Hematopoietic multipotent progenitor cell (in vitro differentiated cells): ENCODE data around the gene CYBB. TPM values are rescaled to one million over a fixed set of nuclear protein-coding genes. Genes with fewer than 3 reads are reported as not detected.
"Not testable (repeated sequence)": the region's sequence is repeated elsewhere in the genome, so short reads cannot be mapped to it uniquely, and the experiment has no call there.

Experiments
- DNase-seq, 3 donors: peaks; one replicate each; pipeline ENCODE4 v3.0.0-alpha.2; 2011 to 2015; ENCODE audit warnings: low read depth in 2 of 3, low spot score in 2 of 3
- total RNA-seq: library from RNA; depleted of rRNA; stranded (reverse); fragments of >200 nt; gene quantifications from one replicate; pipeline ENCODE4 v1.2.3, GENCODE V29; 2012

CYBB gene
- 2.7 TPM for total RNA-seq

DNA sequence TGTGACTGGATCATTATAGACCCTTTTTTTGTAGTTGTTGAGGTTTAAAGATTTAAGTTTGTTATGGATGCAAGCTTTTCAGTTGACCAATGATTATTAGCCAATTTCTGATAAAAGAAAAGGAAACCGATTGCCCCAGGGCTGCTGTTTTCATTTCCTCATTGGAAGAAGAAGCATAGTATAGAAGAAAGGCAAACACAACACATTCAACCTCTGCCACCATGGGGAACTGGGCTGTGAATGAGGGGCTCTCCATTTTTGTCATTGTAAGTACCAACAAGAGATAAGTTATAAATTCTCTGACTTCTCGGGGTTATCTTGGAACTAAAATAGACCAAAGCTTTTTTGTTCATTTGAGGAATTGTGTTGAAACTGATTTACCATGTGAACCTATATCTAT is at the start of gene CYBB:
CYBB (plus strand) TSS at position 203 of the 400 bp plus-strand sequence; CDS start at position 222, 19 bp downstream.
- DNase-seq = no peak

DNA sequence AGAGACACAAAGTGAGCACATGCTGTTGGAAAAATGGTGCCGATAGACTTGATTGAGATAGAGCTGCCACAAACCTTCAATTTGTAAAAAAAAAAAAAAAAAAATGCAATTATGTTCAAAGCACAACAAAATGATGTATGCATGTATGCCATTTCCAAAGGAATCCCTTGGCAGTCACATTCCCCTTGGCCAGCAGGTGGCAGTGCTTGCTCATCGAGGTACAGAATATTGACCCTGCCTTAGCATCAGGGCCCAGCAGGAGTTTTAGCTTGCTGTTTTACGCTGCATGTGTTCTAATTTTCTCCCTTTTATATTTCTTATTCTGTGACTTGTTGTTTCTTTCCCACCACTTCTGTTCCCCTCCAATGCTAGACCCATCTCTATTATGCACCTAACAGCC is 34.5 kb upstream of the CYBB start:
- DNase-seq = peak; percentile 44 to 83 (median 62)

DNA sequence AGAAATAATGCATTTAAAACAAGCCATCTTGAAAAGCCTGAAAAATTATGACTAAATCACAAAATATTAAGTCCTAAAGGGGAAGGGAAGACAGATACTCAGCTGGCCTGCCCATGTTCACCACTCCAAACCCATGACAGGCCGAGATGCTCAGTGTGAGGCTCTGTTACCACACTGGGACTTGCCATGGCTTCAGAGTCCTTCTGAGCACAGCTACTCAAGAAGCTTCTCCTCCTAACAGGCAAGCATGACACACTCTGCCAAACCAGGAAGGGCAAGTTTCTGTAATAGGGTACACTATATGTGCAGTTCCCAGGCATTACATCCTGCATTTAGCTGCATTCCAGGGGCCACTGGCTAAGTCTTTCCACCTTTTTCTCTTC is 34.0 kb upstream of the CYBB start:
- DNase-seq = no peak

DNA sequence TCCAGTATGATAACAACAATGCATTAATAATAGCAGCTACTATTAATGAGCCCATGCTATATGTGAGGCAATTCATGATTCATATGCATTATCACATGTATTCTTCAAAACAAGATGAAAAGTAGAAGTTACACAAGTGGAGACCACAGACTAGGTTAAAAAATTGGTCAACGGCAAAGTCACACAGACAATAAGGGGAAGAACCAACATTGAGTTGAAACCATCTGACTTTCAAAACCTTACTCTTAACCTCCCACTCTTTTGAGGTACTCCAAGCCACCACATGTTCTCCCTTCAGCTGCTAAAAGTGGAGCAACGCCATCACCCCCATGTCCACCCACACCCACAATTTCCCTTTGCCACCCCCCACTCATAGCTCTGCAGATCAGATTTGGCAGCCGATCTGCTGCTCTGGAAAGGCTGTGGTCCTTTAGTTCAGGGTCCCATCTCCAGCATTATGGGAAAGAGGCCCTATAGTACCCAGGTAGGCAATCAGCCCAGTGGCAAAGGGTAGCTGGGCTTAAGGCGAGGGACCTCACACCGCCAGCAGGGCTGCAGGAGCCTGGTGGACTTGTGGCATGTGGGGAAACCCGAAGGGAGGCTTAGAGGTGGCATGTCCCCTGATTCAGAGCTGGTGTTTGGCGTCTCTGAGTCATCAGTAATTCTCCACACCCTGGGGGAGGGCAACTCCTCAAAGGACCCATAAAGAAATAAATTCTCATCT is 33.5 kb upstream of the CYBB start:
- DNase-seq = peak in 1 of 3 donors; percentile 40

DNA sequence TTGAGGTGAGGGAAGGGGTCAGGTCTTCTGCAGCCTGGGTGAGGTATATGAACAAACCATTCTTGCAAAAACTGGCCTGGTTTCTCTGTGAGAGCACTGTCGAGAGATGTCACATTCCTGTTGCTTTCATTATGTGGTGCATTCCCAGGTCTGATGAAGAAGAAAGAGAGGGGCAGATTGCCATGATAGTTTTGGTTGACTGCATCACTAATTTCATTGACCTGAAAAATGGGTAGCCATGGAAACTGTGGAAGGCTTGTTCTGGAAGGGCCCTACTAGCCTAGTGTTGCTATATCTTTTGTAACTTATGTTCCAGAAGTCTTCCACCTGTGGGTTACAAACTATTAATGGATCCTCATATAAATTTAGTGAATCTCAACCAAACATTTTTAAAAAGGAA is 32.9 kb upstream of the CYBB start:
- no peak for DNase-seq

DNA sequence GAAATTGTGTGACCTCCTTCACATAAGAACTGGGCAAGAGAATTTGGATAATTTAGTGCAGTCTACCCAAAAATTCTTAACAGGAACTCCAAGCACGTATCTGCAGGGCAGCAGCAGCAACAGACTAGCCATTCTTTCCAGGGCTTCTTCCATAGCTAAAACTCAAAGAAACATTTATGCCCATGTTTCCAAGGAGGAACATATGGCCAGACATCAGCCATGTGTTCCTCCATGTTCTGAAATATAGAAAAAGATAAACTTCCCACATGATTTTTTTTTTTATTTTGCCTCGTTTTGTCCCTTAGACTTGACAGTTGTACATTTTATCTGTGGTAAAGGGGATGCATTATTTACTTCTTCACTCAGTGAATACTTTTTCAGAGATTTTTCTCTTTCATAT is 27.6 kb upstream of the CYBB start:
- no peak for DNase-seq

DNA sequence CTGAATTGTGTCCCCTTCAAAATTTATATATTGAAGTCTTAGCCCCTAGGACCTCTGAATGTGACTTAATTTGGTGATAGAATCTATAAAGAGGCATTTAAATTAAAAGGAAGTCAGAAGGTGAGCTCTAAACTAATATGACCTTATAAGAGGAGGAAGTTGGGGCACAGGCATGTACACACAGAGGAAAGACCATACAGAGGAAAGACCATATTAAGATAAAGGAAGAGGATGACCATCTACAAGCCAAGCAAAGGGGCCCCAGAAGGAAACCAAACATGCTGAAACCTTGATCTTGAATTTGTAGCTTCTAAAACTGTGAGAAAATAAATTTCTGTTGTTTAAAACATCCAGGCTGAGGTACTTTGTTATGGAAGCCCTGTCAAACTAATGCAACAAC is 26.9 kb upstream of the CYBB start:
- DNase-seq = no peak

DNA sequence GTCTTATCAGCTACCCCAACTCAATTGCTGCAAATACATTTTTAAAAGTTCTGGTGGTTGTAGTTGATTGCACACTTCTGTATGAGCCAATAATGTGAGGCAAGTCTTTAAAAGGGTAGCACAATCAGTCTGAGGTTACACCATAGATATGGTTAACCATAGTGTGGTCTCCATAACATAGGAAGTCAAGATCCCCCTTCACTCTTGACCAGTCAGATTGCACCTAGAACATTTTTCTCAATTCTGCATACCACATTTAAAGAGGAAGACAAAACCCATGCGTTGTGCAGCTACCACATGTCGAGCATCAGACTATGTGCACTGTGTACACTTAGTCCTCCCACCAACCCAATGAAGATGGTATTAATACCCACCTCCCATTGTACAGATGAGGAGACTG is 26.5 kb upstream of the CYBB start:
- DNase-seq = peak in 1 of 3 donors; percentile 1

DNA sequence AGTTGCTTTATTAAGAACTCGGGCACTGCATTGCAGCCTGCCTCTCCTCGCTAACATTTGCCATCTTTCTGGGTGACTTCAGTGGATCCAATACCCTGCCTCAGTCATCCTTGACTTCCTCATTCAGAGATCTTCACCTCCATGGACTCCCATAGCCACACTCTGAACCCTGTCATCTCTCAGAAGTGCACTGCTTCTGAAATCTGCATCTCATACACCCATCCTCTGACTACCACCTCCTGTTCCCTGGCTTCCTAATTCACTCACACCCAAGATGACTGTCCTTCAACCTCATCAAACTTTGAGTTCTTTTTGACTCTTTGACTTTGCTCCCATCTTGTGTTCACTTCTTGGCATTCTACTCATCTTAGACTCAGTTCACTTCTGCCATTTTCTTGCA is 25.3 kb upstream of the CYBB start:
- DNase-seq = no peak

DNA sequence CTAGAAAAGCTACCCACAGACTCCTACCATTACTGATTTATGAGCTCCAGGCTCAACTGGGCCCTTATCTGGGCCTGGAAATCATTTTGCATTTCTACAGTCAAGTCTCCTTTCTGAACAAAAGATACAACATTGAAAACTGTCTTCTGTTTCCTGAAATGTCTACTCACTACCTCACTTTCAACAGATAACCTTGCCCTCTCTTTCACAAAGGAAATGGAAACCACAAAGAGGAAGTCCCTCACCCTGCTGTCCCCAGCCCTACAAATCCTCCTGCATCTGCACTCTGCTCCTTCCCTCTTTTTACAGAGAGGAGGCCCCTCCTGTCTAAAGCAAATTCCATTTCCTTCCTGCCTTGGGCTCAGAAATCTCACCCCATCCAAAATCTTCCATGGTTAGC is 24.8 kb upstream of the CYBB start:
- DNase-seq = peak in 2 of 3 donors; percentile 56 to 84

DNA sequence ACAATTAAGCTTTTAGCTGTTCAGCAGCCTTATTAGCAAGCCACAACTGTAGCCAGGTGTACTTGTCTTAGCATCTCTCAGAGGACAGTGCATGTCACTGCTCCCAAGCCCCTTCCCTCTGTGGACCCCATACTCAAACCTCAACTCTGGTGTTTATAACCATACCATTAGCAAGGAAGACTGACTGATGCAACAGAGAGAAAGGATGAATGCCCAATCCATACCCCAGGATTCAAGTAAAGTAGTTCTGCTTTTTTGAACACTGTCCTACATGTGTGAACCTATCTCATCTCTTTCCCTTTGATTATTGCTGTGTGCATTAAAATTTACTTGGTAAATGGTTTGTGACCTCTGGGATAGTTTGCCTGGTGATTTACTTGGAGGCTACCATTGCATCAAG is 22.8 kb upstream of the CYBB start:
- DNase-seq = no peak

DNA sequence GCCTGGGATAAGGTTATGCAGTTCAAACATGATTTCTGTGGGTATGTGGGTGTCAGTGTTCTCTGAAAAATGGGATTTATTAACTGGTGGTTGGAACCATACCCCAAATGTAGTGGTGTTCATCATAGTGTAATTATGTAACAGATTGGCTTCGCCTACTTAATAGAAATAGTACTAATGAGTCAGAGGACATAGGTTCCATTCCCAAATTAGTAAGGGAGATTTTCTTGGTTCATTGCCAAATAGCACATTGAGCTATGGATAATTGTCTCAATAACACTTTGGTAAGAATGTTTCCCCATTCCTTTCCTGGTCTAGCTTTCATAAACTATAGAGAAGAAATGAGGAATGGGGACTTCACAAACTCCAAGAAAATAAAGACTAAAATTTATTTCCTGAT is 20.5 kb upstream of the CYBB start:
- DNase-seq = no peak

DNA sequence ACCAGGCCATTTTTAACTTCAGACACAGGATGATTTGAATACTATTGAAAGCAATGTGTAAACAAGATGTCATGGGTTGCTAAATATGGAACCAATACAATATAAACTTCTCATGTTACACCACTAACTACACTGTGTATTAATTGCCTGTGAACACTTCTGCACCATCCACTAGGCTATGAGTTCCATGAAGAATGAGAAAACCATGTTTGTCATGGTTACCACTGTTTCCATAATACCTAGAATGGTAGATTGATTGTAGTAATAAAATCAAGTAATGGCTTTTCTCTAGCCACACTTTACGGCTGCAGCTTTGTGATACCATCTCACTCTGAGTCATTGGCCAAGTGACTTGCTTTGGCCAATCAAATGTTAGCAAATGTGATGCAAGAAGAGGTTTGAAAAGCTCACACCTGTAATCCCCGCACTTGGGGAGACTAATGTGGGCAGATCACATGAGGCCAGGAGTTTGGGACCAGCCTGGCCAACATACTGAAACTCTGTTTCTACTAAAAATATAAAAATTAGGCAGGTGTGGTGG is 19.9 kb upstream of the CYBB start:
- no peak for DNase-seq

DNA sequence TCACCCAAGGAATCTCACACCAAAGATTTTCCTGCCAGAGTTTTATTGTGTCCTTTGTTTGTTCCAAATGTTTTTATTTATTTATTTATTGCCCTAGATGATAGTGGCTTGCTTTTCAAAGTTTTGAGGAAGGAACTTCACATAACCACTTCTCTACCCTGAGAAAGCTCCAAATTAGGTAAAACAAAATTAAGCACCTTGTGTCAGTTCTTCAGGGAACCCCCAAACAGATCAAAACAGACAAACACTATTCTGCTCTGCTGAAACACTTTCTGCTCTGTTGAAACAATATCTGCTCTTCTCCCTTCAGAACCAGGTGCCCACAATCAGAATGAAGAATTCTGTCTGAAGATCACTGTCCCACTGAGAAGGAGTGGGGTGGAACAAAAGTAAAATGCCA is 16.5 kb upstream of the CYBB start:
- no peak for DNase-seq

DNA sequence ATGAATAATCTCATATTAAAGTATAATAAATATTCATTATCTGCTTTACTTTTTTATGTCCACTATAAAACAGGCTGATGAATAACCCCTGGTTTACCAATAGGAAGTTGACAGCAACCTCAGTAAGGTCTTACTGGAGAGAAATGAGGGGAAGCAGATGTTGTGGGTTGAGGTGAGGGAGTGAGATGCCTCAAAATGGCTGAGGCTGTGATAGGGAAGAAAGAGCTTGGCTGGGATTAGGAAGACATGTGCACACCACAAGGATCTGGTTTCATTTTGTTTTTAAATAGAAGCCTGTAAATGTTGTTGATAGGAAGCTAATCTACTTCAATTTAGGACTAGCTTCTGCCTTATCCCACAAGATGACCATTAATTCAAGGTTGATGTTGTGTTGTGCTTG is 14.4 kb upstream of the CYBB start:
- peak in 2 of 3 donors; percentile 62 to 84 for DNase-seq

DNA sequence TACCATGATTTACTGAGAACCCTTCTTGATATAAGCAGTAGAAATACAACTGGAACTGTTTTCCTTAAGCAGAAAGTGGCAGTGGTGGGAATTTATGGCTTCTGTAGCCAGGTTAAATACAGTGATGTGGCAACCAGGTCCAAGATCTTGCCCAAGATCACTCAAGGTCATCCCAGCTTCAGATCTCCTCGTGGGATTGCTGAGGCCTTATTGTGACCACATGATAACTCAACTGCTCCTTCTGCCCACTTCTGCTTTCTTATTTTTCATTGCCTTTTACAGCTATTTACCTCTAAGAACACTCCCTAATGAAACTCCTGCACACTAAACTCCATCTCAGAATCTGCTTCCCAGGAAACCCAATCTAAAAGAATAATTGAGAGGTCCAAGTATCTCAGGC is 12.4 kb upstream of the CYBB start:
- DNase-seq = no peak

DNA sequence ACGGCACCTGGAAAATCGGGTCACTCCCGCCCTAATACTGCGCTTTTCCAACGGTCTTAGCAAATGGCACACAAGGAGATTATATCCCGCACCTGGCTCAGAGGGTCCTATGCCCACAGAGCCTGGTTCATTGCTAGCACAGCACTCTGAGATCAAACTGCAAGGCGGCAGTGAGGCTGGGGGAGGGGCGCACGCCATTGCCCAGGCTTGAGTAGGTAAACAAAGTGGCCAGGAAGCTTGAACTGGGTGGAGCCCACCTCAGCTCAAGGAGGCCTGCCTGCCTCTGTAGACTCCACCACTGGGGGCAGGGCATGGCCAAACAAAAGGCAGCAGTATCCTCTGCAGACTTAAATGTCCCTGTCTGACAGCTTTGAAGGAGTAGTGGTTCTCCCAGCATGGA is 11.0 kb upstream of the CYBB start:
- not testable (repeated sequence) for DNase-seq

DNA sequence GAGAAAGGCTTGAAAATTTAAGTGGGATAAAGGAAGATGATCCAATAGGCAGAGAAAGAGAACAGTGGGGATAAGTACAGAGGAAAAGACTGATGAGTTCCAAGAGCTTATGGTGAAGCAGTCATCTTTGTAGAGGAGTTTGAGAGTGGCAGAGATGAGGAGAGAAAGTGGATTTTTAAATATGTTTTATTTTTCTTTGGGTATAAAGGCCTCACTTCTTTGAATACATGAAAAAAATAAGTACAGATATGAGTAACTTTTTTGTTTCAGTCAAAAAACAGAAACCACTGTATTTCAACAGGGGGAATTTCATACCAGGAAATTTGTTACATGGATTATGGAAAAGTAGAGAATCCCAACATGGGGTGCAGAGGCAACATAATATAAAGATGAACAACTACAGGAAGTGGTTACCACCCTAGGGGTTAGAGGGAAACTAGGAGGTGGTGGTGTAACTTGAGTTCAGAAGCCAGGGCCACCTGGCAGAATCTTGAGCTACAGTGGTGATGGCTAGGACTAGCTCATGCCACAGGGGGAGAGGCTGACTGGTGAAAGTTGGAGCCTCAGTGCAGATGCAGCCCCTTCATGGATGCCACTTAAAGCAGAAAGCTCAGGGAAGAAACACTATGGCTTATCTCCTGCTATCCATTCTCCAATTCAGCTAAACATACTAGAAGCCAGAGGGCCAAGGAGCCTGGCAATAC is 3.4 kb upstream of the CYBB start:
- no peak for DNase-seq

DNA sequence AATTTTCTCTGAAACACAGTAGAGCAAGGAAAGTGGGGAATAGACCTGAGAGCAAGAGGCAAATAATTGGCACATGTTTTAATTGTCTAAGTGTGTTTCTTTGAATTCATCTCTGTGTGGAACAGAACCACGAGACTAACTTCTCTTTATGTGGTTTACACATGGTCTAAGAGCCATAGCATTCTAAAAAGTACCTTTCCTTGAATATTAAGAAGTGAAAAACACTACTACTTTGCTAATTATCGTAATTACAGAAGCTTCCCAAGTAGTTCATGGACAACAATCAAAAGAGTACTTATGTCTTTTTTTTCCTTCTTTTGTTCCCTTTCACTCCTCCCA is 2.9 kb upstream of the CYBB start:
- DNase-seq = no peak

DNA sequence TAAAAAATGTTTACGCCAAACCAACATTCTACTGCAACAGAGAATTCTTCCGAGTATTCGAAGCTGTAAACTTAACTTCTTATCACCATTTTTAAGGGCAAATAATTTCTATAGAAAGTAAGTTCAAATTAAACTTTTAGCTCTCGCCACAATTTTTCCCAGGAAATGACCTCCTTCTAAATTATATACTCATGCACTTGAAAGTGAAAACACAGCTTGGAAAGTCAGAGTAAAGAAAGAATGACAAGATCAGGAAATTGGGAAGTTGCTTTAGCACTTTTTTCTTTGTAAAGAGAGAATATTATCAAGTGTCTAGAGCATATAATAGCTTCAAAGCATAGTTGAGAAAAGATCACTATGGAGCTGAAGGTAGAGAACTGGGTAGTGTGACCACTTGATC is 1.2 kb downstream of the CYBB start:
- DNase-seq = no peak

DNA sequence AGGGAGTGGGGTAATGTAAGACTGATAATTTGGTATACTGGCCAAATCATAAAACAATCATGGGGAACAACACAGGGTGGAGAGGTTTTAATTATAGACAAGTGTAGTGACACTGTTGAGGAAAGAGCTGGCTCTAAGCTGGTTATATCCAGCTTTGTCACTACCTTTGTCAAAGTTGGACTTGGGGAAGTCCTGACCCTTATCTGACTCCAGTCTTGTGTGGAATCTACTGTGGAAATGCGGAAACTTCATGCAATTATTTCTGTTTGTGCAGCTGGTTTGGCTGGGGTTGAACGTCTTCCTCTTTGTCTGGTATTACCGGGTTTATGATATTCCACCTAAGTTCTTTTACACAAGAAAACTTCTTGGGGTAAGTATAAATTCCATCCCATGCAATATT is 2.0 kb downstream of the CYBB start:
- DNase-seq = no peak

DNA sequence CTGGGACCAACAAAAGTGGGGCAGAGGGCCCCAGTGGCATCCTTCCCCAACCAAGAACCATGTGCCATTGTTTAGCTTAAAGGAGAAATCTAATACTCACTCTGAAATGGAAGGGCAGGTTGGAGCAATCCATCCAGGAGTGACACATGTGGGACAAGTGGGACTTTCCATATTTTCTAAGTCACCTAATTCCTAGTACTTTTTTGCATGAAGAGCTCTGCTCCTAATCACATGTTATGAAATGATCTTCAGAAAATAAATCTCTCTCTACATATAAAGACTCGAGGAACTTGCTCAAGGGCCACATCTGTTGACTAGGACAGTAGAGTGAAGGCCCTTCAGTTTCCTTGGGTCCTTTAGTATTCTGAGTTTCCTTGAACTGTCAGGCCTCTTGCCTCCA is 2.5 kb downstream of the CYBB start:
- DNase-seq = no peak
